OCI-LY7 (cell line): ENCODE measurements around the gene PPP1R26.

Experiments
- EZH2phosphoT487 ChIP-seq: fragments of 200-600 bp; sonication (generic); IDR thresholded peaks from 2 replicates; pipeline ENCODE4 v1.6.1; 2018; ENCODE audit warnings: low read depth, borderline replicate concordance, mild to moderate bottlenecking, mixed run types, antibody characterized with exemption, low read length, moderate library complexity, mixed read lengths
- TF ChIP-seq, protein P1 (sequence below): fragments of 200-600 bp; sonication (generic); conservative IDR thresholded peaks from 2 replicates; pipeline ENCODE4 v1.5.1; 2014; ENCODE audit warnings: mild to moderate bottlenecking, antibody characterized with exemption, low read length, moderate library complexity, mixed read lengths

DNA sequence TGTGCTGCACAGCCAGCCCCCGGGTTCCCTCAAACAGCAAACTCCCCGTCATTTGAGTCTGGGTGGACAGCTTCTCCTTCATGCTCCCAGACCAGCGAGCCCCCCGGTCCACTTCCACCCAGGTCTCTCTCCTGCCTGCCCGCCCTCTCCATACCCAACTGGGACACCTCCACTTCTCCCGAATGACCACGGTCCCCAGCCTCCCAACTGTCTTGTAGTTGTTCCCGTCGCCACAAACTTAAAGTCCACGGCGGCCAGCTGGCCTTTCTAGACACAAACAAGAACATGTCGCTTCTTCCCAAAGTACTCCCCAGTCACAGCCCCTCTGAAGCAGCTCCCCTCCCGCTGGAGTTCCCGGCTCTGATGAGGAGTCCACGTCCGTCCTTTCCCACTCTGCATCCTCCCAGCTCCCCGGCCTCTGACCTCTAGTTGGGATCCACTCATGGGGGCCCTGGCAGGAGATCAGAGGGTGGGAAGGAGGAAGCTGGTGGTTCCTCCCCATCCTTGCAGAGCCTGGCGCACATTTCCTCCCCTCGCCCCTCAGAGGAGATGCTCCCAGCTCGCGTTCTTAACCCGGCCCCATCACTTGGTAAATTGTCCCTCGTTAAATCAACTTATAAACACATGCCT is 24.1 kb upstream of the PPP1R26 start:
- TF ChIP-seq, protein P1, sequence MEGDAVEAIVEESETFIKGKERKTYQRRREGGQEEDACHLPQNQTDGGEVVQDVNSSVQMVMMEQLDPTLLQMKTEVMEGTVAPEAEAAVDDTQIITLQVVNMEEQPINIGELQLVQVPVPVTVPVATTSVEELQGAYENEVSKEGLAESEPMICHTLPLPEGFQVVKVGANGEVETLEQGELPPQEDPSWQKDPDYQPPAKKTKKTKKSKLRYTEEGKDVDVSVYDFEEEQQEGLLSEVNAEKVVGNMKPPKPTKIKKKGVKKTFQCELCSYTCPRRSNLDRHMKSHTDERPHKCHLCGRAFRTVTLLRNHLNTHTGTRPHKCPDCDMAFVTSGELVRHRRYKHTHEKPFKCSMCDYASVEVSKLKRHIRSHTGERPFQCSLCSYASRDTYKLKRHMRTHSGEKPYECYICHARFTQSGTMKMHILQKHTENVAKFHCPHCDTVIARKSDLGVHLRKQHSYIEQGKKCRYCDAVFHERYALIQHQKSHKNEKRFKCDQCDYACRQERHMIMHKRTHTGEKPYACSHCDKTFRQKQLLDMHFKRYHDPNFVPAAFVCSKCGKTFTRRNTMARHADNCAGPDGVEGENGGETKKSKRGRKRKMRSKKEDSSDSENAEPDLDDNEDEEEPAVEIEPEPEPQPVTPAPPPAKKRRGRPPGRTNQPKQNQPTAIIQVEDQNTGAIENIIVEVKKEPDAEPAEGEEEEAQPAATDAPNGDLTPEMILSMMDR, result no peak
- no peak for TF ChIP-seq EZH2phosphoT487
